Stimulated activated naive CD4-positive, alpha-beta T cell (primary cell): Measurements from ENCODE around the gene SUCLG2.
"Not testable (repeated sequence)": the region's sequence is repeated elsewhere in the genome, so short reads cannot be mapped to it uniquely, and the experiment has no call there.

ENCODE experiments used
- DNase-seq, 6 experiments: peaks; one replicate each; lab custom pipeline; 2025; lab: John Stamatoyannopoulos, UW

SUCLG2 gene

GRCh38 chr3:67609709-67610108 is 44.7 kb downstream of the SUCLG2 start:
- DNase-seq, result no peak

- DNase-seq, result no peak
These were observed 46.4 kb downstream of the SUCLG2 start for GRCh38 chr3:67608034-67608433.

- no peak for DNase-seq
These were observed 49.0 kb downstream of the SUCLG2 start for GRCh38 chr3:67605377-67605776.

GRCh38 chr3:67602816-67603215 is 51.6 kb downstream of the SUCLG2 start:
- DNase-seq, result no peak

- peak in 3 of 6 experiments; percentile 9 to 36 (median 13) for DNase-seq
These were observed 52.3 kb downstream of the SUCLG2 start for GRCh38 chr3:67601919-67602608.

GRCh38 chr3:67601385-67601784 is 53.0 kb downstream of the SUCLG2 start:
- DNase-seq, result no peak

GRCh38 chr3:67599821-67600220 is 54.6 kb downstream of the SUCLG2 start:
- no peak for DNase-seq

GRCh38 chr3:67598814-67599556 is 55.4 kb downstream of the SUCLG2 start:
- no peak for DNase-seq

- no peak for DNase-seq
These were observed 59.0 kb downstream of the SUCLG2 start for GRCh38 chr3:67595424-67595823.

GRCh38 chr3:67593761-67594234 is 60.6 kb downstream of the SUCLG2 start:
- DNase-seq, result no peak

GRCh38 chr3:67592057-67592456 is 62.4 kb downstream of the SUCLG2 start:
- no peak for DNase-seq

GRCh38 chr3:67587811-67588210 is 66.6 kb downstream of the SUCLG2 start:
- no peak for DNase-seq

GRCh38 chr3:67587301-67587700 is 67.1 kb downstream of the SUCLG2 start:
- no peak for DNase-seq

- DNase-seq, result not testable (repeated sequence)
These were observed 69.8 kb downstream of the SUCLG2 start for GRCh38 chr3:67584608-67585007.

GRCh38 chr3:67580430-67581000 is 73.9 kb downstream of the SUCLG2 start:
- no peak for DNase-seq

- no peak for DNase-seq
These were observed 76.0 kb downstream of the SUCLG2 start for GRCh38 chr3:67578416-67578815.

- DNase-seq, result no peak
These were observed 78.0 kb downstream of the SUCLG2 start for GRCh38 chr3:67576441-67576840.

GRCh38 chr3:67569324-67569723 is 85.1 kb downstream of the SUCLG2 start:
- no peak for DNase-seq

GRCh38 chr3:67567893-67568292 is 86.5 kb downstream of the SUCLG2 start:
- no peak for DNase-seq

GRCh38 chr3:67564973-67565372 is 89.4 kb downstream of the SUCLG2 start:
- no peak for DNase-seq

GRCh38 chr3:67564008-67564407 is 90.4 kb downstream of the SUCLG2 start:
- DNase-seq, result no peak

- no peak for DNase-seq
These were observed 92.6 kb downstream of the SUCLG2 start for GRCh38 chr3:67561667-67562394.
